AG10803 (cell line): ENCODE measurements around the gene COL18A1.
"Not testable (repeated sequence)": the region's sequence is repeated elsewhere in the genome, so short reads cannot be mapped to it uniquely, and the experiment has no call there.

ENCODE experiments used
- DNase-seq: peaks from one replicate; pipeline ENCODE4 v3.0.0; 2010; ENCODE audit warnings: low read depth
- H3K4me3 ChIP-seq: 2 replicates; pipeline ENCODE4 v1.5.1; 2011; ENCODE audit warnings: mild to moderate bottlenecking, low read length, control low read depth
- TF ChIP-seq, protein P1 (sequence below): conservative IDR thresholded peaks from 2 replicates; pipeline ENCODE4 v1.5.1; 2011; ENCODE audit warnings: mild to moderate bottlenecking, low read length, control low read depth, inconsistent platforms

The COL18A1 gene

DNA sequence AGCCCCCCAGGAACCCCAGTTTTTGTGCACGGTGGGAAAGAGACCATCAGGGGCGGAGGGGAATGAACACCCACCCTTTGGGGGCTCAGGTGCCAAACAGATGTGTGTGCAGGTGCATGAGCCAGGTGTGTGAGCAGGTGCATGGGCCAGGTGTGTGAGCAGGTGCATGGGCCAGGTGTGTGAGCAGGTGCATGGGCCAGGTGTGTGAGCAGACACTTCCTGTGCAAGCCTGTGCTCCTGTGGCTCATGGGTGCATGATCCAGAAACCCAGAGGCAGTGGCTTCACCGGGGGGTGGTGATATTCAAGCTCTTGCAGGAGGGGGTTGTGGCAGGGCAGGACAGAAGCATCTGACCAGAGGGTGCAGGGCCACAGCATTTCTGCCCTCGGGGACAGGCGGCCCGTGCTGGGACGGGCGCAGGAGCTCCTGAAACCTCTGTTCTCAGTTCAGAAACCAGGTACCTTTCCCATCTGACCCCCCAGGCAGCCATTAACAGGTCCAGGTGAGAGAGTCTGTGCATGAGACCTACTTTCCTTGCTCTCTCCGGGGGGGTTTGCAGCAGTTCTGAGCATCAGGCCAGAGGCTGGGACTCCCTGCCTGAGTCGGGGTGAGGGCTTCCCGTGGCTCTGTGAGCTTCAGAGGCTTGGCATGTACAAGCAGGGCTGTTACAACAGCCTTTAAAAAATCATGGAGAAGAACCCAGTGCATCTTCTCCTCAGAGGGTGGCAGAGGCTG is 29.1 kb downstream of the COL18A1 start:
- TF ChIP-seq, protein P1, sequence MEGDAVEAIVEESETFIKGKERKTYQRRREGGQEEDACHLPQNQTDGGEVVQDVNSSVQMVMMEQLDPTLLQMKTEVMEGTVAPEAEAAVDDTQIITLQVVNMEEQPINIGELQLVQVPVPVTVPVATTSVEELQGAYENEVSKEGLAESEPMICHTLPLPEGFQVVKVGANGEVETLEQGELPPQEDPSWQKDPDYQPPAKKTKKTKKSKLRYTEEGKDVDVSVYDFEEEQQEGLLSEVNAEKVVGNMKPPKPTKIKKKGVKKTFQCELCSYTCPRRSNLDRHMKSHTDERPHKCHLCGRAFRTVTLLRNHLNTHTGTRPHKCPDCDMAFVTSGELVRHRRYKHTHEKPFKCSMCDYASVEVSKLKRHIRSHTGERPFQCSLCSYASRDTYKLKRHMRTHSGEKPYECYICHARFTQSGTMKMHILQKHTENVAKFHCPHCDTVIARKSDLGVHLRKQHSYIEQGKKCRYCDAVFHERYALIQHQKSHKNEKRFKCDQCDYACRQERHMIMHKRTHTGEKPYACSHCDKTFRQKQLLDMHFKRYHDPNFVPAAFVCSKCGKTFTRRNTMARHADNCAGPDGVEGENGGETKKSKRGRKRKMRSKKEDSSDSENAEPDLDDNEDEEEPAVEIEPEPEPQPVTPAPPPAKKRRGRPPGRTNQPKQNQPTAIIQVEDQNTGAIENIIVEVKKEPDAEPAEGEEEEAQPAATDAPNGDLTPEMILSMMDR = no peak
- no peak overlapping the region for H3K4me3 ChIP-seq
- no peak for DNase-seq

DNA sequence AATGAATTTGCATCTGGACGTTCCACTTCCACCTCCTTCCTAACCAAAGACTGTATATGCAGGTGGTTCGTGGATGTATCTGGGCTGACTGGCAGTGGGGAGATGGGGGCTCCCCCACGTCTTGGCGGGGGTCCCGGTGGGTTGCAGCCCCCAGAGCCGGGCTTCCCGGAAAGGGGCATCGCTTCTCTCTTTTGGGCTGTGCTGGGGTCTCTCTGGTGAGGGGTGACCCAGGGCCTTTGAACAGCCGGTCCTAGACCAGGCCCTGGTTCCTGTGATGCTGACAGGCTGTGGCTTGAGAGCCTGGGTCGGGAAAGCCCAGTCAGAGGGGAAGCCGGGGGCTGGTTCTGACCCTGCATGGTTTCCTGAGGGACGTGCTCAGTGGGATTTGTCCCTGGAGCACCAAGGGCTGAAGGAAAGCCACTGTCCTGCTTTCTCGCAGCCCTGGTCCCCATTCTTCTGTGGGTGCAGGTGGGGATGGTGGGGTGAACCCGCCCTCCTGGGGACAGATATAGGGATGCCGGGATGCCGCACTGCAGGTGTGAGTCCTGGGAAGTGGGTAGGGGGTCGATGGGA is 29.8 kb downstream of the COL18A1 start:
- TF ChIP-seq, protein P1 = no peak
- DNase-seq = no peak
- no peak overlapping the region for H3K4me3 ChIP-seq

DNA sequence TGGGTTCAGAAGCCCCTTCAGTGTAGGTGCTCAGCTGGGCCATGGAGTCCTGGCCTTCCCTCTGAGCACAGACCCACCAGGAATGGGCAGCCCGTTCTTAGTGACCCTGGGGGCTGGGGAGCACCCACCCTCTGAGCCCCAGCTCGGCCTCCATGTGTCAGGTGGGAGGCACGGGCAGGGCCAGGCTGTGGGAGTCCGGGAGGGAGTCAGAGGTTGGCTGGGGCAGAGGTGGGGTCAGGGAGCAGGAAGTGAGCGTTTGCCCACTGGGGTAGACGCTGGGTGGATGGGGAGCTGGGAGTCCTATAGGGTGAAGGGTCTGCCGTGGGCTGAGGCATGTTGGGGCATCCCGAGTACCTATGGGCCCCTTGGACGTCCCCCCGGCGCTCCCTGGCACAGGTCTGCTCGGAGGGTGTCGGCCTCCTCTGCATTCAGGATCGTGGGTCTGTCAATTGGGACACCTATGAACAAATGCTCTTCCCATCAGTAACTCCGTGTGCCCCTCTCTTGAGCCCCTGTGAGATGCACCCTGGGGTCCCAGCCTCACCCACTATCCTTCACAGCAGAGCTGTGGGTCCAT is 30.5 kb downstream of the COL18A1 start:
- DNase-seq = no peak
- H3K4me3 ChIP-seq = no peak overlapping the region
- TF ChIP-seq, protein P1 = no peak

DNA sequence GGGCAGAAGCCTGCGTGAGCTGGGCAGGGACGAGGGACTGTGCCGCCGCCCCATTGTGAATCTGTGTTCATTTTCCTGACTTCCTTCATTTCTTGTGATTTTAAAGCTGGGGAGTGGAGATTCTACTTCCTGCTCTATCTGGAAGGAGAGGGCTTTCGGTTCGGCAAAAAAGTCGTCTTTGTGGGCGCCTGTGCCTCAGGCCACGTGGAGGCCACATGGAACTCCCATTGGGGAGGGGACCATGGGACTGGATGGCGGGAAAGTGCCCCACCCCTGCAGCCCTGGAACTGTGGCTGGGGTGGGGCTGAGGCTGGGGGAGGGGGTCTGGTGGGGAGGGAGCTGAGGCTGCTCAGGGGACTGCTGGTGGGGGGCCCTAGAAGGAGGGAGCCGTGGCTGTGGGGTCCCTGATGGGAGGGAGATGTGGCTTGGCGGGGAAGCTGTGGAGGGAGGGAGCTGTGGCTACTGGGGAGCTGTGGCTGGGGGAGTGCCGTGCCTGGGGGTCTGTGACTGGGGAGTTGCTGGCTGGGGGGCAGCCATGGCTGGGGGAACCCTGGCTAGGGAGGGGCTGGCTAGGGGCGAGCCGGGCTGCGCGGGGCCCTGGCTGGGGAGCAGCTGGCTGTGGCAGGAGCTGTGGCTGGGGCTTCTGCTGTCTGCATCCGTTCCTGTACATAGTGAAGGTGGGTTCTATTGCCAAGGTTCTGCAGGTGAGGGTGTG is 31.5 kb downstream of the COL18A1 start:
- DNase-seq = no peak
- TF ChIP-seq, protein P1 = no peak
- H3K4me3 ChIP-seq = no peak overlapping the region

GRCh38 chr21:45437844-45438243 is 32.9 kb downstream of the COL18A1 start:
- H3K4me3 ChIP-seq, DNase-seq: not testable (repeated sequence)

DNA sequence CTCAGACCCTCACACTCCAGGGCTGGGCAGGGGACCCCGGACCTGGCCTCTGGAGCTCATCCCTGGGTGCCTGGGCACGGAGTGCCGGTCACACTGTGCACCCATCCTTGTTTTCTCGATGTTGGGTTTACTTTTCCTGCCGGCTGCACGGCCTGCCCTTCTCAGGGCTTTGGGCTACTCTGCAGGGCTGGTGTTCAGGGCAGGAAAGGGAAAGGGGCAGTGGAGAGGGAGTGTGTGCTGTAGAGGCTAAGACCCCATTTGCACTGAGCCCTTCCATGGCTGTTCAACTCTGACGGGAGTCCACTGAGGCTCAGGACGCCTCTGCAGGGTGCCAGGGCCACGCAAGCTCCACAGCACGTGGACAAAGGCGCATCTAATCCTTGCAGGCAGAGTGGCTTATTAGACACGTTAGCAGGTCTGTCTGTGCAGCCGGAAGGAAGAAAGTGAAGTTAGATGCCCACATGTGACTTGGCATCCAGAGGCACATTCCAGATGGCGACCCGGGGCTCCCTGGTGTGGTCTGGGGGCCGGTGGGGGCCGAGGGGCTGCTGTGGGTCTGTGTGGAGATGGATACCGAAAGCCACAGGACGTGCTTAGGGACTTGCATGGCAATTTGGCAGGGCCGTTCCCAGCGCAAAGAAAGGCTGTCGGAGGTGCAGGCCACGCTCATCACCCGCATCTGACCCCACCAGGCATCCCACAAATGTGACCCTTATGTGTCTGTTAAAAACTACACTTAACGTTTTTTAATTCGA is 33.6 kb downstream of the COL18A1 start:
- DNase-seq = no peak
- H3K4me3 ChIP-seq = peak overlapping the region; percentile 46; the same call in 1 of the 2 replicates
- TF ChIP-seq, protein P1 = no peak
